ENCODE measurements around the gene TBCCD1. TPM values are rescaled to one million over a fixed set of nuclear protein-coding genes. Genes with fewer than 3 reads are reported as not detected.

Gene TBCCD1
- total RNA-seq, 1 donor = 15.6 TPM

DNA sequence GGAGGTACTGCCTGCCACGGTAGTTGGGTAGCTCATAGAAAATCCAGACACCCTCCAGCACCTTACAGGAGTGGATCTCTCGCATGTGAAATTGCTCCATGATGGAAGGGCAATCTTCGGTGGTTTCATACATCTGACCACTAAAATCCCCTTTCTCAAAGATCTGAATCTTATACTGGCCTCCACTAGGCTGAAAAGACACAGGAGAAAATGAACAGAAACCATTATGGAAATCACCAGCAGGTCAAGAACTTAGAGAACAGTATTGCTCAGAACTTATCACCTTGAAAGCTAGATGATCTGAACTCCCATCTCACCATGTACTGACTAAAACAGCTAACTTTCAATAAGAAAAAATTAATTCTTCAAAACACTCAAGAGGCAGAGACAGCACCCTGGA, 28.4 kb downstream of the TBCCD1 start:
- Histone ChIP-seq H2AFZ (ENCODE audit: low read length) (no peak overlapping the region), H4K20me1 (ENCODE audit: insufficient read depth, low read length) (no peaks in the 10 kb centered on the region), H3K4me1 (ENCODE audit: insufficient read depth, low read length) (peaks cover 26% of the 10 kb centered on the region), H3K4me3 (ENCODE audit: insufficient read depth, low read length) (no peak overlapping the region), H3K36me3 (ENCODE audit: insufficient read depth, low read length) (no peaks in the 10 kb centered on the region), H3K27ac (ENCODE audit: low read depth, low read length) (no peak overlapping the region), H3K27me3 (ENCODE audit: insufficient read depth, low read length) (no peaks in the 10 kb centered on the region), H3K4me2 (ENCODE audit: insufficient read depth, low read length) (no peak overlapping the region), H3K79me2 (ENCODE audit: insufficient read depth, low read length) (no peaks in the 10 kb centered on the region), H3K9me3 (ENCODE audit: low read depth, low read length) (no peaks in the 10 kb centered on the region)
- DNase-seq (ENCODE audit: insufficient read length, low spot score, missing footprints) = no peak
- TF ChIP-seq, protein P1, sequence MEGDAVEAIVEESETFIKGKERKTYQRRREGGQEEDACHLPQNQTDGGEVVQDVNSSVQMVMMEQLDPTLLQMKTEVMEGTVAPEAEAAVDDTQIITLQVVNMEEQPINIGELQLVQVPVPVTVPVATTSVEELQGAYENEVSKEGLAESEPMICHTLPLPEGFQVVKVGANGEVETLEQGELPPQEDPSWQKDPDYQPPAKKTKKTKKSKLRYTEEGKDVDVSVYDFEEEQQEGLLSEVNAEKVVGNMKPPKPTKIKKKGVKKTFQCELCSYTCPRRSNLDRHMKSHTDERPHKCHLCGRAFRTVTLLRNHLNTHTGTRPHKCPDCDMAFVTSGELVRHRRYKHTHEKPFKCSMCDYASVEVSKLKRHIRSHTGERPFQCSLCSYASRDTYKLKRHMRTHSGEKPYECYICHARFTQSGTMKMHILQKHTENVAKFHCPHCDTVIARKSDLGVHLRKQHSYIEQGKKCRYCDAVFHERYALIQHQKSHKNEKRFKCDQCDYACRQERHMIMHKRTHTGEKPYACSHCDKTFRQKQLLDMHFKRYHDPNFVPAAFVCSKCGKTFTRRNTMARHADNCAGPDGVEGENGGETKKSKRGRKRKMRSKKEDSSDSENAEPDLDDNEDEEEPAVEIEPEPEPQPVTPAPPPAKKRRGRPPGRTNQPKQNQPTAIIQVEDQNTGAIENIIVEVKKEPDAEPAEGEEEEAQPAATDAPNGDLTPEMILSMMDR (IDR thresholded peaks at IDR 0.05; ENCODE audit: extremely low read depth, low read depth, low read length) = no peak

DNA sequence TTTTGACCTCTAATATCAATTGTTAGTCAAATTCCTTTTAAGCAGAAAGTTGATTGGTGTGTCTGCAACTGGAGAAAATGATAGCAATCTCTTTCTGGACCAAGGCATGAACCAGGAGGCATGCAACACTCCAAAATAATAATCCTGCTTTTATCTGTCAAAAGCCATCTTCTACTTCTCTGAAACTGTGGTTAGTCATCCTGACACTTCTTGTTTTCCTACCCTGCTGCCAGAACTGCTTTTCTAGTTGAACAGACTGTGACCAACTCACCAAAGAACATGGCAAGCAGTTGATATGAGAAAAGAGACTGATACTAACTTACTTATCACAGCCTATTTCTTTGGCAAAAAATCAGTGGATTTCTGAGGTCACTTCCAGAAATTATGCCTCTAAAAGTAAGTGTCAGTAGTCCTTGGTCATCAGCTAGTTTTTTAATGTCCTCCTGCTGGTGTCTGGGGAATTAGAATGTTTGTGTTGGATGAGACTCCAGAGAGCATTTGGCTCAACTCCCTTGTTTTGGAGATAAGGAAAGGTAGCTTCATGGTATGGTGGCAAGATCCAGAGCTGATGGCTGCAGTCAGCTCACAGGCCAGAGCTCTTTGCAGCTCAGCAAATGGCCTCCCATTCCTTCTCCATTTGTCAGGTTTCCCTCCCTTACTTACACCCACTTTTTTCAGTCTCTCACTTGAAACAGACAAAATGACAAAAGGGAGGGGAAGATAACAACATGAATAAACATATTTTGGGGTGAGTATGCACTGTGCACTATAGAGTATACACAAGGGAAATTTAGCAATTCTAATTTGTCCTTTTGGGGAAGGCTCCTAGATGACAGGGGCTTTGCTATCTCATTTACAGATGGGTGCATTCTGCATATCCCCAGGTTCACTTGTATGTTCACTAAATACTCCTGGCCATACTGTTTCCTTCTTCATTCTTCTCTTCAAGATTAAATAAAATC, 30.0 kb downstream of the TBCCD1 start:
- DNase-seq (ENCODE audit: insufficient read length, low spot score, missing footprints) = no peak
- Histone ChIP-seq H4K20me1 (ENCODE audit: insufficient read depth, low read length) (no peaks in the 10 kb centered on the region), H3K36me3 (ENCODE audit: insufficient read depth, low read length) (no peaks in the 10 kb centered on the region), H3K79me2 (ENCODE audit: insufficient read depth, low read length) (no peaks in the 10 kb centered on the region), H3K27me3 (ENCODE audit: insufficient read depth, low read length) (no peaks in the 10 kb centered on the region), H3K9me3 (ENCODE audit: low read depth, low read length) (no peaks in the 10 kb centered on the region), H3K4me1 (ENCODE audit: insufficient read depth, low read length) (peaks cover 26% of the 10 kb centered on the region), H3K4me2 (ENCODE audit: insufficient read depth, low read length) (no peak overlapping the region), H3K27ac (ENCODE audit: low read depth, low read length) (no peak overlapping the region), H3K4me3 (ENCODE audit: insufficient read depth, low read length) (no peak overlapping the region), H2AFZ (ENCODE audit: low read length) (peak overlapping the region; percentile 0)
- TF ChIP-seq, protein P1 (IDR thresholded peaks at IDR 0.05; ENCODE audit: extremely low read depth, low read depth, low read length) = no peak

DNA sequence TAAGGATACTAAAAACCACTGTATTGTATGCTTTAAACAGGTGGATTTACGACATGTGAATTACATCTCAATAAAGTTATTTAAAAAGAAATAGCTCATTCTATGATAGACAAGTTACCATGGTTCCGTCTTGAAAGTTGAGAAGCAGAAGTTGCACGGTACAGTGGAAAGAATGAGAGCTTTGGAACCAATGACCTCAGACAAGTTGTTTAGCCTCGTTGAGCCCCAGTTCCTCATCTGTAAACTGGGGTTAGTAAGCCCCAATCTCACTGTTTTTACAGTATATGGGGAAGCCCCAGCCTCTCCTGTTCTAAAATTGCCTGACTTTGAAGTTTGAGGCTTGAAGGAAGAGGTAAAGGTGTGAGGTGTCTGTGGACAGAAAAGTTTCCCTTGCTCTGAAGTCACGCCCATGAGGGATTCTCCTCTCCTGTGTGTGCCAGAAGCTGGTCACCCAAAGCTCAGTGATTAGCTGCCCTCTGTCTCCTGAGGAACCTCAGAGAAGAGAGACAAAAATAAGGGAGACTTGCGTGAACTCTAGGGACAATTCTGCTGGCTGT, 32.9 kb downstream of the TBCCD1 start:
- no peaks in the 10 kb centered on the region for H4K20me1 ChIP-seq (ENCODE audit: insufficient read depth, low read length)

More for the DNA sequence above, 32.9 kb downstream of the TBCCD1 start:
- TF ChIP-seq, protein P1 (IDR thresholded peaks at IDR 0.05; ENCODE audit: extremely low read depth, low read depth, low read length) = no peak
- Histone ChIP-seq H3K27ac (ENCODE audit: low read depth, low read length) (no peak overlapping the region), H3K4me2 (ENCODE audit: insufficient read depth, low read length) (no peak overlapping the region), H3K27me3 (ENCODE audit: insufficient read depth, low read length) (no peaks in the 10 kb centered on the region), H3K79me2 (ENCODE audit: insufficient read depth, low read length) (no peaks in the 10 kb centered on the region), H3K36me3 (ENCODE audit: insufficient read depth, low read length) (no peaks in the 10 kb centered on the region), H2AFZ (ENCODE audit: low read length) (no peak overlapping the region), H3K9me3 (ENCODE audit: low read depth, low read length) (no peaks in the 10 kb centered on the region), H3K4me1 (ENCODE audit: insufficient read depth, low read length) (peaks cover 11% of the 10 kb centered on the region), H3K4me3 (ENCODE audit: insufficient read depth, low read length) (no peak overlapping the region)
- DNase-seq (ENCODE audit: insufficient read length, low spot score, missing footprints) = no peak
